Mesendoderm (in vitro differentiated cells): ENCODE measurements around the gene TJP3.

Experiments used
- DNase-seq: peaks from one replicate; pipeline ENCODE4 v3.0.0; 2013
- H2AK5ac ChIP-seq: 2 replicates; pipeline ENCODE4 v1.6.1; 2013; ENCODE audit warnings: low read length, inconsistent platforms
- H2BK120ac ChIP-seq: 2 replicates; pipeline ENCODE4 v1.6.1; 2013; ENCODE audit warnings: low read depth, mild to moderate bottlenecking, low read length, moderate library complexity, mixed read lengths
- H2BK15ac ChIP-seq: replicated peaks from 2 replicates; pipeline ENCODE4 v1.6.1; 2013; ENCODE audit warnings: low read depth, mild to moderate bottlenecking, moderate library complexity
- H2BK5ac ChIP-seq: 2 replicates; pipeline ENCODE4 v1.6.1; 2013; ENCODE audit warnings: low read length, inconsistent platforms
- H3K18ac ChIP-seq: 2 replicates; pipeline ENCODE4 v1.6.1; 2013; ENCODE audit warnings: mild to moderate bottlenecking, low read length, mixed read lengths
- H3K23ac ChIP-seq: one replicate; pipeline ENCODE4 v1.6.1; 2013; ENCODE audit warnings: low read length
- H3K27ac ChIP-seq: 2 replicates; pipeline ENCODE4 v1.5.1; 2013; ENCODE audit warnings: low read depth, mild to moderate bottlenecking, inconsistent platforms, low read length, moderate library complexity
- H3K27me3 ChIP-seq: 2 replicates; pipeline ENCODE4 v1.6.1; 2013; ENCODE audit warnings: low read length, control low read depth, mild to moderate bottlenecking, inconsistent platforms; ENCODE audit not compliant: insufficient read depth, poor library complexity
- H3K36me3 ChIP-seq: 2 replicates; pipeline ENCODE4 v1.6.1; 2013; ENCODE audit warnings: low read length, inconsistent platforms; ENCODE audit not compliant: control insufficient read depth, insufficient read depth
- H3K4ac ChIP-seq: one replicate; pipeline ENCODE4 v1.6.1; 2013; ENCODE audit warnings: low read depth, mild to moderate bottlenecking, low read length, moderate library complexity
- H3K4me1 ChIP-seq: 2 replicates; pipeline ENCODE4 v1.6.1; 2013; ENCODE audit warnings: low read depth, low read length, inconsistent platforms; ENCODE audit not compliant: control insufficient read depth
- H3K4me2 ChIP-seq: 2 replicates; pipeline ENCODE4 v1.6.1; 2013; ENCODE audit warnings: low read length
- H3K4me3 ChIP-seq: 2 replicates; pipeline ENCODE4 v1.5.1; 2013; ENCODE audit warnings: mild to moderate bottlenecking, low read length
- H3K56ac ChIP-seq: one replicate; pipeline ENCODE4 v1.6.1; 2013; ENCODE audit warnings: low read length
- H3K79me1 ChIP-seq: 2 replicates; pipeline ENCODE4 v1.6.1; 2013; ENCODE audit warnings: low read length, inconsistent platforms
- H3K79me2 ChIP-seq: 2 replicates; pipeline ENCODE4 v1.6.1; 2013; ENCODE audit warnings: mild to moderate bottlenecking, low read length; ENCODE audit not compliant: control insufficient read depth, insufficient read depth
- H3K9ac ChIP-seq: 2 replicates; pipeline ENCODE4 v1.6.1; 2013; ENCODE audit warnings: low read length, inconsistent platforms
- H4K5ac ChIP-seq: one replicate; pipeline ENCODE4 v1.6.1; 2013; ENCODE audit warnings: low read length
- H4K8ac ChIP-seq: one replicate; pipeline ENCODE4 v1.6.1; 2013; ENCODE audit warnings: low read depth, mild to moderate bottlenecking, control low read depth, low read length, moderate library complexity
- WGBS: extraction: QIAGEN DNeasy Blood & Tissue Kit; methylation state at CpG from one replicate; pipeline ENCODE4 v1.1.7; 2013; ENCODE audit warnings: low lambda C conversion rate, missing lambda C conversion rate; ENCODE audit not compliant: insufficient coverage; ENCODE audit errors: extremely low coverage; 5-methylcytosine and 5-hydroxymethylcytosine counted together

TJP3 gene

GRCh38 chr19:3733549-3734309 is 25.5 kb downstream of the TJP3 start:
- no peaks in the 10 kb centered on the region for H3K79me1 ChIP-seq
- no peak overlapping the region for H3K4me2 ChIP-seq
- no peaks in the 10 kb centered on the region for H3K79me2 ChIP-seq
- no peak overlapping the region for H3K4ac ChIP-seq
- no peak overlapping the region for H4K5ac ChIP-seq
- H3K9ac ChIP-seq, result no peak overlapping the region
- no peak overlapping the region for H3K27ac ChIP-seq
- no peak overlapping the region for H2AK5ac ChIP-seq
- H3K36me3 ChIP-seq, result no peaks in the 10 kb centered on the region
- no peak overlapping the region for H2BK120ac ChIP-seq
- no peak overlapping the region for H2BK5ac ChIP-seq
- no peak overlapping the region for H3K56ac ChIP-seq
- H3K23ac ChIP-seq, result no peak overlapping the region
- no CpG with 5 or more reads among the region's 20 CpGs for WGBS
- no peaks in the 10 kb centered on the region for H3K4me1 ChIP-seq
- H3K18ac ChIP-seq, result no peak overlapping the region
- no peak overlapping the region for H3K4me3 ChIP-seq
- H3K27me3 ChIP-seq, result no peaks in the 10 kb centered on the region
- no peak overlapping the region for H4K8ac ChIP-seq
- no peak overlapping the region for H2BK15ac ChIP-seq
- DNase-seq, result no peak

DNA sequence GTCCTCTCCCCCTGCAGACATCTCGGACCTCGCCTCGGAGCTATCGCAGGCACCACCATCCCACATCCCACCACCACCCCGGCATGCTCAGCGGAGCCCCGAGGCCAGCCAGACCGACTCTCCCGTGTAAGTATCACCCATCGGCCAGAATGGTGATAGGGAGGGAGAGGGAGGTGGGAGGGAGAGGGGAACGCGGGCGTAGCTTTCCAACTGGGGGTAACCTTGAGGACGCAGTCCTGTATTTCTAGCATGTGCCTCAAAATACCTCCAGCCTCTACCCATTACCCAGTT is 26.1 kb downstream of the TJP3 start:
- Histone ChIP-seq H3K4ac (no peak overlapping the region), H3K56ac (no peak overlapping the region), H3K4me3 (no peak overlapping the region), H3K4me2 (no peak overlapping the region), H3K4me1 (no peaks in the 10 kb centered on the region), H2BK15ac (no peak overlapping the region), H3K27ac (no peak overlapping the region), H3K36me3 (no peaks in the 10 kb centered on the region), H3K79me2 (no peaks in the 10 kb centered on the region), H3K18ac (no peak overlapping the region), H3K79me1 (no peaks in the 10 kb centered on the region), H2BK5ac (no peak overlapping the region), H2BK120ac (no peak overlapping the region), H4K5ac (no peak overlapping the region), H3K27me3 (no peaks in the 10 kb centered on the region), H3K9ac (no peak overlapping the region), H2AK5ac (no peak overlapping the region), H4K8ac (no peak overlapping the region), H3K23ac (no peak overlapping the region)
- WGBS, result no CpG with 5 or more reads among the region's 14 CpGs
- no peak for DNase-seq

GRCh38 chr19:3736106-3736724 is 28.0 kb downstream of the TJP3 start:
- no CpG with 5 or more reads among the region's 21 CpGs for WGBS

DNA sequence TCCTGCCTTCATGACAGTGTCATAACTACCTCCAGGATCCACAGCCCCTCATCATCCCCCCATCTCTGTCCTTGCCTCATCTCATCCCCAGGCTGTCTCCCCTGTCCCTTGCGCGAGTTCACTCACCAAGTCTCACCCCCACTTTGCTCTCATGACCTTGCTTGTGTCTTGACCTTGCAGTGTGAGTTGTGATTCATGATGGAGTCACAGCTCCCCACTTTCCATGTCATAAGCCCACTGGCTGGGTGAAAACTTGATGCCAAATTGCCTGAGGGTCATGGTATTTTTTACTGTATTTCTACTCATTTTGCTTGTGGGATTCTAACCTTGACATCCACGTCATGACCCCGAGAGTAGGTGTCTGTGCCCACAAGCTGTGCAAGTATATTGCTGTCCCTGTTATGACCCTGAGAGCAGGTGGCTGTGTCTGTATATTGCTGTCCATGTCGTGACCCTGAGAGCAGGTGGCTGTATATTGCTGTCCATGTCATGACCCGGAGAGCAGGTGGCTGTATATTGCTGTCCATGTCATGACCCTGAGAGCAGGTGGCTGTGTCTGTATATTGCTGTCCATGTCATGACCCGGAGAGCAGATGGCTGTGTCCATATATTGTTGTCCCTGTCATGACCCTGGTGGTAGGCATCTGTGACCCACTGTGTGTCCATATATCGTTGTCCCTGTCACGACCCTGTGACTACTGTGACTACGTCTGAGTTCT is 29.5 kb downstream of the TJP3 start:
- Histone ChIP-seq H3K27me3 (no peaks in the 10 kb centered on the region), H3K18ac (no peak overlapping the region), H3K27ac (no peak overlapping the region), H2BK5ac (no peak overlapping the region), H3K79me2 (no peaks in the 10 kb centered on the region), H3K79me1 (no peaks in the 10 kb centered on the region), H3K23ac (no peak overlapping the region), H3K9ac (no peak overlapping the region), H3K4ac (no peak overlapping the region), H3K56ac (no peak overlapping the region), H3K36me3 (no peaks in the 10 kb centered on the region), H3K4me2 (no peak overlapping the region), H2BK15ac (no peak overlapping the region), H3K4me1 (no peaks in the 10 kb centered on the region), H4K5ac (no peak overlapping the region), H4K8ac (no peak overlapping the region), H2AK5ac (no peak overlapping the region), H3K4me3 (no peak overlapping the region), H2BK120ac (no peak overlapping the region)
- no CpG with 5 or more reads among the region's 10 CpGs for WGBS
- no peak for DNase-seq

More at GRCh38 chr19:3736106-3736724, 28.0 kb downstream of the TJP3 start:
- Histone ChIP-seq H2BK5ac (no peak overlapping the region), H3K36me3 (no peaks in the 10 kb centered on the region), H3K23ac (no peak overlapping the region), H3K9ac (no peak overlapping the region), H3K4me2 (no peak overlapping the region), H3K27me3 (no peaks in the 10 kb centered on the region), H3K56ac (no peak overlapping the region), H2AK5ac (no peak overlapping the region), H3K27ac (no peak overlapping the region), H3K4me3 (no peak overlapping the region), H3K4ac (no peak overlapping the region), H3K4me1 (no peaks in the 10 kb centered on the region), H4K8ac (no peak overlapping the region), H2BK15ac (no peak overlapping the region), H3K79me1 (no peaks in the 10 kb centered on the region), H4K5ac (no peak overlapping the region), H3K18ac (no peak overlapping the region), H2BK120ac (no peak overlapping the region), H3K79me2 (no peaks in the 10 kb centered on the region)
- no peak for DNase-seq

DNA sequence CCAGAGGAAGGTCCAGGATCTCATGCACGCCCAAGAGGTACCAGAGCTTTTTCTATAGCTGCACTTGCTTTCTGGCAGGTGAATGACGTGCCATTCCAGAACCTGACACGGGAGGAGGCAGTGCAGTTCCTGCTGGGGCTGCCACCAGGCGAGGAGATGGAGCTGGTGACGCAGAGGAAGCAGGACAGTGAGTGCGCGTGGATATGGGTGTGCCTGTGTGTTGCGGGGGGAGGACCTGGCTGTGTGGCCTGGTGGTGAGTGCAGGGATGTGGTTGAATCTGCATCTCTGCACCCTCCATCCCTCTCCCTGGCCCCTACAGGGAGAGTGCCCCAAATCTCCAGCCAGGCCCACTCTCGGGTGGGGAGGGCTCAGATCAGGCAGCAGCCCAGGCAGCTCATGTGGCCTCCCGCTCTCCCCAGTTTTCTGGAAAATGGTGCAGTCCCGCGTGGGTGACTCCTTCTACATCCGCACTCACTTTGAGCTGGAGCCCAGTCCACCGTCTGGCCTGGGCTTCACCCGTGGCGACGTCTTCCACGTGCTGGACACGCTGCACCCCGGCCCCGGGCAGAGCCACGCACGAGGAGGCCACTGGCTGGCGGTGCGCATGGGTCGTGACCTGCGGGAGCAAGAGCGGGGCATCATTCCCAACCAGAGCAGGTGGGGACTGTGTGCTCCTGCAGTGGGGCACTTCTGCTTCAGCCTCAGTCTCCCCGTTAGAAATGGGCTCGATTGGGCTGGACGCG is 30.5 kb downstream of the TJP3 start:
- H3K4me2 ChIP-seq, result no peak overlapping the region

More for the DNA sequence above, 30.5 kb downstream of the TJP3 start:
- Histone ChIP-seq H3K4me1 (no peaks in the 10 kb centered on the region), H3K27ac (no peak overlapping the region), H3K18ac (no peak overlapping the region), H3K79me1 (no peaks in the 10 kb centered on the region), H3K9ac (no peak overlapping the region), H2BK120ac (no peak overlapping the region), H2BK5ac (no peak overlapping the region), H2BK15ac (no peak overlapping the region), H3K27me3 (no peaks in the 10 kb centered on the region), H4K8ac (no peak overlapping the region), H3K4ac (no peak overlapping the region), H3K36me3 (no peaks in the 10 kb centered on the region), H4K5ac (no peak overlapping the region), H3K23ac (no peak overlapping the region), H3K4me3 (no peak overlapping the region), H3K56ac (no peak overlapping the region), H3K79me2 (no peaks in the 10 kb centered on the region), H2AK5ac (no peak overlapping the region)
- DNase-seq, result no peak
- no CpG with 5 or more reads among the region's 32 CpGs for WGBS
